Measurements from ENCODE around the gene RASL12. TPM values are rescaled to one million over a fixed set of nuclear protein-coding genes. Genes with fewer than 3 reads are reported as not detected.

Gene RASL12, protein sequence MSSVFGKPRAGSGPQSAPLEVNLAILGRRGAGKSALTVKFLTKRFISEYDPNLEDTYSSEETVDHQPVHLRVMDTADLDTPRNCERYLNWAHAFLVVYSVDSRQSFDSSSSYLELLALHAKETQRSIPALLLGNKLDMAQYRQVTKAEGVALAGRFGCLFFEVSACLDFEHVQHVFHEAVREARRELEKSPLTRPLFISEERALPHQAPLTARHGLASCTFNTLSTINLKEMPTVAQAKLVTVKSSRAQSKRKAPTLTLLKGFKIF
- total RNA-seq (2022; extraction: Qiagen RNA extraction): 0.06 to 0.16 TPM (median 0.12 TPM) in 5 replicates

DNA sequence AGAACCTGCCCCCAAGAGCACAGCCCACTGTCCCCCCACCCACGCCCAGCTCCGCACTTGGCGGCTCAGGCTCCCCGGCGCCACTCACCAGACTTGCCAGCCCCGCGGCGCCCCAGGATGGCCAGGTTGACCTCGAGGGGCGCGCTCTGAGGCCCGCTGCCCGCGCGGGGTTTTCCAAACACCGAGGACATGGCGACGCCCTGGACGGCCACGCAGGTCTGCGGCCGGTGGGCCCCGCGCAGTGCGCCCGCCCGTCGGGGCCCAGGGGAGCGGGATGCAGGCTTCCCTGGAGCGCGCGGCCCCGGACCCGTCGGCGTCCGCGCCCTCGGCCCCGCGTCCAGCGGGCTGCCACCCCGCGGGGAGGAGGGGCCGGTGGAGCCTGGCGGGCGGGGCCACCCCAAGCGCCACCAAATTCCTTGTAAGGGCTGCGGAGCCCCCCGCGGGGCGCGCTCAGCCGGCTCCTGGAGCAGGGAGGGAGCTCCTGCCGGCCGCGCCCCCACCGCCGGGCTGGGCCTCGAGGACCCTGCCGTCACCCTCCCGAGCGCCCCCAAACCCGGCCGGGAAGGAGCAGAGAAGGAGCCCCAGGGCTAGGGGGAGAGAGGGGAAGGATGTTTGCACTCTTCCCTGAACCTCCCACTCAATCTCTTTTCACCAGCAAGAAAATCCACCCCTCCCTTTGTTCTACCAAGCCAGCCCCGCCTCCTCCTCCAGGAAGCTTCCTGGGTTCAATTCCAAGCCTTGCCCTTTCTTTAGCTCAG is at the start of gene RASL12:
Gene RASL12, minus strand, starts transcription at position 347 of the 758 bp plus-strand sequence. Its CDS starts 156 bp downstream, at position 191.

DNA sequence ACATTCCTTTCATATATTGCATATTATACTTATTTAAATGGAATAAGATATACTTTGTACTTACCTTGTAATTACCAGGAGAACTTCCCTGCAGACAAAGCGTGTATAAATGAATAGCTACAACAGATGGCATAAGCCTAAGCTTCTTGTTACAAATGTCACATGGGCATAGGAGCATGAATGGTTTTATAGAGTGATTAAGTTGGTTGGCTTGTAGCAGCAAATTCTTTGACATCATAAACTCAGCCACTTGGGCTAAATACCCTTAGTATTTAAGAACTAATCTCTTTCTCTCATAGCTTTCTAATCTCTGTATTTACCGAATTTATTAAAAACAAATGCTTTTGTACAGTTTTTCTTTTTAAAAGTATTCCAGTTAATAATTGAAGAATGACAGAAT is 47.3 kb upstream of the RASL12 start, which contains the start of gene UBAP1L:
Gene UBAP1L, minus strand, starts transcription at position 115 of the 400 bp plus-strand sequence. CDS start 8,985 bp downstream, outside the sequence.

DNA sequence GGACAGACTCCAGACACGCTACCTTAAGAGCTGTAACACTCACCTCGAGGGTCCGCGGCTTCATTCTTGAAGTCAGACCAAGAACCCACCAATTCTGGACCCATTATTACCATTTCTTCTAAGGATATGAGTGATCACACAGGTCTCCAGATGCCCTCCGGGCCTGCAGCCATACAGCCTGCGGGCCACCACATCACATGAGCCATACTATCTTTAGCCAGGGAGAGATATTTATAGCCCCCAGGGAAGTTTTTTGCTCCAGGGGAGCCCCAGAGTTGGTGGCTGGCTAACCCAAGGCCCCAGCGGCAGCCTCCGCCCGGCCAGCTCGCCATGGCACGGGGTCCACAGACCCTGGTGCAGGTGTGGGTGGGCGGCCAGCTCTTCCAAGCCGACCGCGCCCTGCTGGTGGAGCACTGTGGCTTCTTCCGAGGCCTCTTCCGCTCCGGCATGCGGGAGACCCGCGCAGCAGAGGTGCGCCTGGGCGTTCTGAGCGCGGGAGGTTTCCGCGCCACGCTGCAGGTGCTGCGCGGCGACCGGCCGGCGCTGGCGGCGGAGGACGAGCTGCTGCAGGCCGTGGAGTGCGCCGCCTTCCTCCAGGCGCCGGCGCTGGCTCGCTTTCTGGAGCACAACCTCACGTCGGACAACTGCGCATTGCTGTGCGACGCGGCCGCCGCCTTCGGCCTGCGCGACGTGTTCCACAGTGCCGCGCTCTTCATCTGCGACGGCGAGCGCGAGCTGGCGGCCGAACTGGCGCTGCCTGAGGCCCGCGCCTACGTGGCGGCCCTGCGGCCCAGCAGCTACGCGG is 8.9 kb upstream of the RASL12 start, which contains the start of gene KBTBD13:
Gene KBTBD13, plus strand, starts transcription at position 261 of the 805 bp plus-strand sequence. Its CDS starts 70 bp downstream, at position 331.

DNA sequence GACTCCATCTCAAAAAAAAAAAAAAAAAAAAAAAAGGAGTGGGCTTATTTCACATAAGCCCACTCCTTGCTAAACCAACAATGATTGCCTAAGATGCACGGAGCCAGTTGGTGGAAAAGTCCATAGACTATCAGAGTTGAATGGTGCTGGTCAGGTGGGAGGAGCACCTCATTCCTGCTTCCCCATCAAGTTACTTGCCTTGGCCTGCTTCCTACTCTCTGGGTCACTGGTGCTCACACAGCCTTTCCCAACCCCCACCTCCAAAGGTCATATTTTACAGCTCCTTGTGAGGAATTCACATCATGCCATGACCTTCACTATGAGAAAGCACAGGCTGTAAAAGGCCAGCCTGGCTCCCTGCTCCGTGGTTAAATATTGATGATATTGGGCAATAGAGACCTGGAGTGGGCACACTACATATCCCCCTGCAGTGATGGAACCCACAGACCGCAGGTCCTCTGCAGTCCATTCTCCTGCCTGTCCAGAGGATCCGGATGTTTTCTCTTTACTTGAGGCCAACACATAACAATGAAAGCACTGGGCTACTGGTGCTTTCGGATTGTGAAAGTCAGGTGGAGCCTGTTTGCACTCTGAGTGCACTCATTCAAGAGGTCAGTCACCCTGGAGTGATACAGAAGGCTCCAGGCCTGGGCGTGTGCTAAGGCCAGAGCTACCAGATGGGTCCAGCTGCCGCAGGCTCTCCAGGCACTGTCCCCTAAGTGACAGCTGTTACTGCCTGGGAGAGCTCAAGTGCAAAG is 22.9 kb downstream of the RASL12 start, which contains the start of gene SLC51B:
Gene SLC51B, plus strand, starts transcription at position 664 of the 758 bp plus-strand sequence. CDS start 4,618 bp downstream, outside the sequence.

DNA sequence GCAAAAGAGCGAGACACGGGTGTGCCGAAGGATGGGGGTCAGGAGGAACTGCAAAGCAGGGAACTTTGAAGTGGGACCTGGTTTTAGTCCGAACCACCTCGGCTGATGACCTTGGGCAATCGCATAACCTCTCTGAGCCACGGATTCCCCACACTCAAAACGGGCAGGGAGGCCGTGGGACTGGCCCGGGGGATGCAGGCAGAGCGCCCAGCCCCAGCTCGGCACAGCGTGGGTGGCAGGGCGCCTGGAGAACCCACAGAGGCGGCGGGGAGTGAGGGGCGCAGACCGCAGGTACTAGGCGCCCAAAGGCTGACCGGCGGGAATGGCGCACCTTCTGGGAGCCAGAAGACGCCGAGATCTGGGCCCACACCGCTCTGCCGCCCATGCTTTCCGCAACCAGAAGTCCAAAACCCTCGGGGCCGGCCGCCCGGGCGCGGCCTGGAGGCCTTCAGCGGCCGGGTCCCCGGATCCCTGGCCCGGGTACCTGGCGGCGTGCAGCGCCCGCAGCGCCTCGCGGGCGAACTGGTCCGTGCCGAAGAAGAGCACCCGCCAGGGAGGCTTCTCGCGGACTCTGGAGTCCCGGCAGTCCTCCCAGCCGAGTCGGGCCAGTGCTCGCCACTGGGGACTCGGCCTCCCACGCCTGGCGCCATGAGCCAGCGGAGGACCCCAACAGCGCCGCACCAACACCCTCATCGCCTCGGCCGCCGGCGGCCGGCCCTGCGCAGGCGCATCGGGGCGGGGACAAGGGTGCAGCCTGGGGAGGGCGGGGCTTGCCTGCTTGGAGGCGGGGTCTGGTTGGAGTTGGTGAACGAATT is 38.7 kb downstream of the RASL12 start, which contains the start of gene MTFMT:
Gene MTFMT, minus strand, starts transcription at position 719 of the 815 bp plus-strand sequence. Its CDS starts 26 bp downstream, at position 693.

Other genes with a start within 250 kb of the RASL12 start
- 12.6 to 23.0 TPM (median 19.2 TPM) in 5 replicates for gene PIF1, start 242.3 kb downstream of the RASL12 start, total RNA-seq (2022; extraction: Qiagen RNA extraction)
- gene PLEKHO2, start 226.1 kb downstream of the RASL12 start, total RNA-seq (2022; extraction: Qiagen RNA extraction): 5.3 to 6.2 TPM (median 5.7 TPM) in 5 replicates
- gene ANKDD1A, start 156.1 kb downstream of the RASL12 start, total RNA-seq (2022; extraction: Qiagen RNA extraction): 1.5 to 2.0 TPM (median 1.6 TPM) in 5 replicates
- 120 to 134 TPM (median 125 TPM) in 5 replicates for gene SPG21, start 78.1 kb downstream of the RASL12 start, total RNA-seq (2022; extraction: Qiagen RNA extraction)
- 25.0 to 28.1 TPM (median 26.6 TPM) in 5 replicates for gene MTFMT, start 38.4 kb downstream of the RASL12 start, total RNA-seq (2022; extraction: Qiagen RNA extraction)
- gene SLC51B, start 22.6 kb downstream of the RASL12 start, total RNA-seq (2022; extraction: Qiagen RNA extraction): 11.4 to 16.4 TPM (median 12.7 TPM) in 5 replicates
- not detected in 5 replicates for gene KBTBD13, start 8.8 kb upstream of the RASL12 start, total RNA-seq (2022; extraction: Qiagen RNA extraction)
- gene UBAP1L, start 47.2 kb upstream of the RASL12 start, total RNA-seq (2022; extraction: Qiagen RNA extraction): 0.53 to 1.1 TPM (median 0.91 TPM) in 5 replicates
- gene PDCD7, start 65.8 kb upstream of the RASL12 start, total RNA-seq (2022; extraction: Qiagen RNA extraction): 25.5 to 27.7 TPM (median 26.8 TPM) in 5 replicates
- gene CLPX, start 117.4 kb upstream of the RASL12 start, total RNA-seq (2022; extraction: Qiagen RNA extraction): 35.0 to 61.0 TPM (median 47.0 TPM) in 5 replicates
- gene CILP, start 143.5 kb upstream of the RASL12 start, total RNA-seq (2022; extraction: Qiagen RNA extraction): 0.06 to 0.09 TPM (median 0.07 TPM) in 5 replicates
- gene PARP16, start 218.9 kb upstream of the RASL12 start, total RNA-seq (2022; extraction: Qiagen RNA extraction): 9.7 to 11.7 TPM (median 10.3 TPM) in 5 replicates
- gene RNU5A-1, start 228.1 kb upstream of the RASL12 start, total RNA-seq (2022; extraction: Qiagen RNA extraction): not detected in 5 replicates
- not detected in 5 replicates for gene RNU5B-1, start 236.7 kb upstream of the RASL12 start, total RNA-seq (2022; extraction: Qiagen RNA extraction)

Data from A549 treated with CORT108297 at 1 μM for 4 hours (cell line).